ENCODE measurements around the gene NRBF2.

NRBF2 gene

DNA sequence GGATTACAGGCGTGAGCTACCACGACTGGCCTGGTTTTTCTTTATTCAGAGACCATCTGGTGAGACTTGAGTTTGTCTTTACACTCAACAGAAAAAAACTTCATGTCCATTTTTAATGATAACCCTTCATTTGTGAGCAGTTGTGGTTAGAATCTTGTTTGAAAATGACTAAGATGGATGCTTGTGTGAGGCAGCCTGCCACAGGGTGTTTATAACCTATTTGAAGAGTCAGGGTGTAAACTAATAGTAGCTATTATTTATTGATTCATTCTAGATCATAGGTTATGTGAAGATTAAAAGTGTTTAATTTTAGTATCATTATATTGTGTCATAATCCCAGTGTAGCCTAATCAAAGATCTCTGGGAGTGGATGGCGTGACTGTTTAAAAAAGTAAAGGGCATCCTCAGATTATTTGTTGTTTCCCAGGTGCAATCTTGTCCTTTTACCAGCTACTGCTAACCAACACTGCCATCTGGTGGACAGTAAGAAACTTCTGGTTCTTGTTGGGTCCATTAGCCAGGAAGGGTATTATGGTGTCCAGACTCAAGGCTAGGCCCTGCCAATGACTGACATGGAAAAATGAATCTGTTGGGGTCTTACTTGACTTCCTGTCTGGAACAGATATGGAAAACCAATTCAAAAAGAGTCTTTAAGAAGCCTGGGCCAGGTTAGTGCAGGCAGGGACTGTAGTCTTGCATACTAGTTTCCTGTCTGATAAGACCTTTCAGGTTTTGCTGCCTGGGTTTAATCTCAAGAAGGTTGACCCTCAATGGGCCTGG lies 24.9 kb downstream of the NRBF2 start:
- H3K9me3 ChIP-seq (ENCODE audit: low read length), result no peaks in the 10 kb centered on the region
- no peaks in the 10 kb centered on the region for H3F3A ChIP-seq (ENCODE audit: insufficient read depth, low read length)
- H3K9me2 ChIP-seq (ENCODE audit: low read depth, low read length), result no peaks in the 10 kb centered on the region
- no peak overlapping the region for H3K9ac ChIP-seq (ENCODE audit: low read length)
- no peaks in the 10 kb centered on the region for H3K4me1 ChIP-seq (ENCODE audit: insufficient read depth, low read length, severe bottlenecking)
- TF ChIP-seq, protein P1, sequence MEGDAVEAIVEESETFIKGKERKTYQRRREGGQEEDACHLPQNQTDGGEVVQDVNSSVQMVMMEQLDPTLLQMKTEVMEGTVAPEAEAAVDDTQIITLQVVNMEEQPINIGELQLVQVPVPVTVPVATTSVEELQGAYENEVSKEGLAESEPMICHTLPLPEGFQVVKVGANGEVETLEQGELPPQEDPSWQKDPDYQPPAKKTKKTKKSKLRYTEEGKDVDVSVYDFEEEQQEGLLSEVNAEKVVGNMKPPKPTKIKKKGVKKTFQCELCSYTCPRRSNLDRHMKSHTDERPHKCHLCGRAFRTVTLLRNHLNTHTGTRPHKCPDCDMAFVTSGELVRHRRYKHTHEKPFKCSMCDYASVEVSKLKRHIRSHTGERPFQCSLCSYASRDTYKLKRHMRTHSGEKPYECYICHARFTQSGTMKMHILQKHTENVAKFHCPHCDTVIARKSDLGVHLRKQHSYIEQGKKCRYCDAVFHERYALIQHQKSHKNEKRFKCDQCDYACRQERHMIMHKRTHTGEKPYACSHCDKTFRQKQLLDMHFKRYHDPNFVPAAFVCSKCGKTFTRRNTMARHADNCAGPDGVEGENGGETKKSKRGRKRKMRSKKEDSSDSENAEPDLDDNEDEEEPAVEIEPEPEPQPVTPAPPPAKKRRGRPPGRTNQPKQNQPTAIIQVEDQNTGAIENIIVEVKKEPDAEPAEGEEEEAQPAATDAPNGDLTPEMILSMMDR (IDR thresholded peaks at IDR 0.05; ENCODE audit: low read length), result peak; percentile 81
- TF ChIP-seq EZH2 (IDR thresholded peaks at IDR 0.05; ENCODE audit: borderline replicate concordance, low read length), result no peak
- H3K4me3 ChIP-seq (ENCODE audit: low read depth, low read length, poor library complexity, severe bottlenecking), result no peak overlapping the region
- no peaks in the 10 kb centered on the region for H3K79me2 ChIP-seq (ENCODE audit: insufficient read depth, low read length)
- no peak overlapping the region for H2AFZ ChIP-seq (ENCODE audit: low read length)
- no peak overlapping the region for H3K4me2 ChIP-seq (ENCODE audit: low read length)
- no peaks in the 10 kb centered on the region for H3K27me3 ChIP-seq (ENCODE audit: insufficient read depth, low read length)
- peaks cover 21% of the 10 kb centered on the region for H3K36me3 ChIP-seq (ENCODE audit: insufficient read depth, low read length)
- H3K27ac ChIP-seq (ENCODE audit: low read depth, low read length, poor library complexity, severe bottlenecking), result no peak overlapping the region
- no peaks in the 10 kb centered on the region for H4K20me1 ChIP-seq (ENCODE audit: insufficient read depth, low read length)

DNA sequence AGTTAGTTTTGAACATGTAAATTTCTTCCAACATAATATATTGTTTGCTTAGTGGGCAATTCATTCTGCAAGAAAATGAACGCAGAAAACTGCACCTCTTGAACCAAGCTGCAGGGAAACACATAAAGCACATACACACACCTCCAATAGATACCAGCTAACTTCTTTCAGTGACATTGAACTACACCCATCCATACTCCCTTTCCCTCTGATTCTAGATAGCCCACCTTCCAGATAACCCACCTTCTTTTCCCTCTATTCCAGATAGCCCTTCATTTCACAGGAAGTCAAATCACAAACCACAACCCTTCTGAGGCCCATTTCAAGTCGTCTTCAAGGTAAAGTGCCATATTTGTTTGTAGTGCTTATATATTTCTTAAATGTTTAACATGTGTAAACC lies 28.5 kb downstream of the NRBF2 start:
- no peaks in the 10 kb centered on the region for H3K9me3 ChIP-seq (ENCODE audit: low read length)
- no peak for TF ChIP-seq EZH2 (IDR thresholded peaks at IDR 0.05; ENCODE audit: borderline replicate concordance, low read length)
- TF ChIP-seq, protein P1 (IDR thresholded peaks at IDR 0.05; ENCODE audit: low read length), result no peak
- H4K20me1 ChIP-seq (ENCODE audit: insufficient read depth, low read length), result no peaks in the 10 kb centered on the region
- H3F3A ChIP-seq (ENCODE audit: insufficient read depth, low read length), result no peaks in the 10 kb centered on the region
- H3K79me2 ChIP-seq (ENCODE audit: insufficient read depth, low read length), result no peaks in the 10 kb centered on the region
- H2AFZ ChIP-seq (ENCODE audit: low read length), result no peak overlapping the region
- H3K27ac ChIP-seq (ENCODE audit: low read depth, low read length, poor library complexity, severe bottlenecking), result no peak overlapping the region
- H3K36me3 ChIP-seq (ENCODE audit: insufficient read depth, low read length), result peaks cover 20% of the 10 kb centered on the region; the same call in 1 of the 2 replicates
- H3K4me2 ChIP-seq (ENCODE audit: low read length), result no peak overlapping the region
- no peaks in the 10 kb centered on the region for H3K27me3 ChIP-seq (ENCODE audit: insufficient read depth, low read length)
- no peak overlapping the region for H3K4me3 ChIP-seq (ENCODE audit: low read depth, low read length, poor library complexity, severe bottlenecking)
- no peak overlapping the region for H3K9ac ChIP-seq (ENCODE audit: low read length)
- H3K9me2 ChIP-seq (ENCODE audit: low read depth, low read length), result no peaks in the 10 kb centered on the region
- no peaks in the 10 kb centered on the region for H3K4me1 ChIP-seq (ENCODE audit: insufficient read depth, low read length, severe bottlenecking)

DNA sequence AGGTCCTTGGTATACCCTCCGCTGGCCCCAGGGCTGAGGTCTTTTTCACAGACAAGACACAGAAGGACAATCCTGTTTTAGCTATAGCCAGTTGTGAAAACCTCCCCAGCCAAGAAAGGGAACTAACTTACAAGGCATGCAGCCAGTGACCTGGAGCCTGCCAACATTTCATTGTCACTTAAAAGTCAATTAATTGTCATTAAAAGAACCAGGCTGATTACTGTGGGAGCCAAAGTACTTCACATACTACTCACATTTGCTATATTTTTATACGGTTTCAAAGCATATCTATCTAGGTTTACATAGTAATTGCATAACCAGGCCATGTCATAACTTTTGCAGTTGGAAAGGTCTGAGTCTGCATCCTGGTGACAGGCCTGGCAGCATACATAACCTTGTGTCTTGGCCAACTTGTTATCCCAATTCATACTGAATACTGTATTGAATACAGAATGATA lies 31.1 kb downstream of the NRBF2 start:
- H3K36me3 ChIP-seq (ENCODE audit: insufficient read depth, low read length), result peaks cover 36% of the 10 kb centered on the region; the same call in 1 of the 2 replicates
- no peaks in the 10 kb centered on the region for H3K79me2 ChIP-seq (ENCODE audit: insufficient read depth, low read length)
- no peak overlapping the region for H3K27ac ChIP-seq (ENCODE audit: low read depth, low read length, poor library complexity, severe bottlenecking)
- no peaks in the 10 kb centered on the region for H3K9me2 ChIP-seq (ENCODE audit: low read depth, low read length)
- no peaks in the 10 kb centered on the region for H4K20me1 ChIP-seq (ENCODE audit: insufficient read depth, low read length)
- H3K4me3 ChIP-seq (ENCODE audit: low read depth, low read length, poor library complexity, severe bottlenecking), result no peak overlapping the region
- no peaks in the 10 kb centered on the region for H3F3A ChIP-seq (ENCODE audit: insufficient read depth, low read length)
- H3K4me2 ChIP-seq (ENCODE audit: low read length), result no peak overlapping the region
- TF ChIP-seq EZH2 (IDR thresholded peaks at IDR 0.05; ENCODE audit: borderline replicate concordance, low read length), result no peak
- TF ChIP-seq, protein P1 (IDR thresholded peaks at IDR 0.05; ENCODE audit: low read length), result no peak
- no peak overlapping the region for H3K9ac ChIP-seq (ENCODE audit: low read length)
- no peaks in the 10 kb centered on the region for H3K4me1 ChIP-seq (ENCODE audit: insufficient read depth, low read length, severe bottlenecking)
- no peak overlapping the region for H2AFZ ChIP-seq (ENCODE audit: low read length)
- H3K27me3 ChIP-seq (ENCODE audit: insufficient read depth, low read length), result no peaks in the 10 kb centered on the region
- no peaks in the 10 kb centered on the region for H3K9me3 ChIP-seq (ENCODE audit: low read length)
